ENCODE measurements around the gene IFIH1.

The IFIH1 gene

DNA sequence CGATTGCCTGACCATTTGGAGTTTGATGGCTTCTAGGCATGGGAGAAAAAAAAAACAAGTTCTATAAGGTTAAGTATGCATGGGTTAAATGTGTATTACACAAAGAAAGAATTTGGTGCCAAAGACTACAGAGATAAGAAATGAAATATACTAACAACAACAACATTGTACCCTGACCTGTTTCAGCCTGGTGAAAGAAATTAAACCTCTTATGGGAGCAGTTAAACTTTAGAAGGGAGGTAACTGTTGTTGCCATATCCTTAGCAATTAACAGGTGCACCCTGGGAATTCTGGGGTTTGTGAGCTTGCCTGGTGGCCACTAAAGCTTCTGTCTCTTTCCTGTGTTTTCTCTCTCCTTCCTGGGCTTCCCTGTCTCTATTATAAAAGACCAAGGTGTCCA, 6.5 kb upstream of the IFIH1 start:
- no peak for TF ChIP-seq ZNF274 (IDR thresholded peaks at IDR 0.05; ENCODE audit: low read depth, low read length)
- H3K4me3 ChIP-seq (ENCODE audit: low read length), result no peak overlapping the region

DNA sequence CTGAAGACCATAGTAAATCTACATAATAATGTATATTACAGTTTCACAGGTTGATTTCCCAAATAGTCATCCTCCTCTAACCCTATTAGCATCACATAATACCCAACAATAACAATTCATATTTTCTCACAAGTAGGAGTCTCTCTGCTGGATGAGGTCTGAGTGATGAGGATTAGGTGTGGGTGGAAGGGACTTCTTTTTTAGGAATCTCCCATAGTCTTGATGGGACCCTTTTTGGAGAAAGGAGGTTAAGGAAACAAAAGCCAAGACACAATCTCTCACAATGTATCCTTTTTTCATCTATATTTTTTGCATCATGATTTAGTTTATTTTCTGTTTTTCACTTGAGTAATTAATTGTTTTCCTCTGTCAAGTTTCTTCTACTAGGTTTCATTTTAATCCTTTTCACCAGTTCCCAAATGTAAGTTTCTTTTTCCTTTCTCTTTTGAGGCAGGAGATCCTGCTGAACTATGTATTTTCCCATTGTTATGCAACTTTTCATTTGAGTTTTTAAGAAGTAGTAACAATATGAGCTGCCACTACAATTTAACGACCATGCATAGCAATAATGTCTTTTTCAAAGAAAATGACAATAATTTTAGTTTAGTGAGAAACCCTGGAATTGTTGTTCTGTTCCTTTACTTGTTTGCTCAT, 2.5 kb upstream of the IFIH1 start:
- H3K4me3 ChIP-seq (ENCODE audit: low read length), result no peak overlapping the region; the same call in 1 of the 2 replicates
- no peak for TF ChIP-seq ZNF274 (IDR thresholded peaks at IDR 0.05; ENCODE audit: low read depth, low read length)

DNA sequence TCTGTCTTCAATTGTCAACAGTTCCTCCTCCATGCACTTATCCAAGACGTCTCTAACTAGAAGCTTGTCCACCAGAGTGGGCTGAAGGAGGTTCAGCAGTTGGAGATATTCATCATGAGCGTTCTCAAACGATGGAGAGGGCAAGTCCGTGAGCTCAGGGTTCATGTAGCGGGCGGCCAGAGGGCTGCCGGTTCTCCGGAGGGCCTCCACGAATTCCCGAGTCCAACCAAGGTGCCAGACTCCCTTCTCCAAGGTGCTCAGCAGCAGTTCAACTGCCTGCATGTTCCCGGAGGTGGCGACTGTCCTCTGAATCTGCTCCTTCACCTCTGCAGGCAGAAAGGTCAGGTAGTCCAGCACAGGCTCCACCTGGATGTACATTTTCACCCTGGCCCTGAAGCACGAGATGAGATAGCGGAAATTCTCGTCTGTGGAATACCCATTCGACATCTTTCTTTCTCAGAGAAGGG, 590 bp downstream of the IFIH1 start:
- peak overlapping the region; percentile 92 for H3K4me3 ChIP-seq (ENCODE audit: low read length)
- no peak for TF ChIP-seq ZNF274 (IDR thresholded peaks at IDR 0.05; ENCODE audit: low read depth, low read length)

GRCh38 chr2:162317058-162317742, 1.3 kb downstream of the IFIH1 start:
- no peak for TF ChIP-seq ZNF274 (IDR thresholded peaks at IDR 0.05; ENCODE audit: low read depth, low read length)
- peak overlapping the region; percentile 92 for H3K4me3 ChIP-seq (ENCODE audit: low read length)

DNA sequence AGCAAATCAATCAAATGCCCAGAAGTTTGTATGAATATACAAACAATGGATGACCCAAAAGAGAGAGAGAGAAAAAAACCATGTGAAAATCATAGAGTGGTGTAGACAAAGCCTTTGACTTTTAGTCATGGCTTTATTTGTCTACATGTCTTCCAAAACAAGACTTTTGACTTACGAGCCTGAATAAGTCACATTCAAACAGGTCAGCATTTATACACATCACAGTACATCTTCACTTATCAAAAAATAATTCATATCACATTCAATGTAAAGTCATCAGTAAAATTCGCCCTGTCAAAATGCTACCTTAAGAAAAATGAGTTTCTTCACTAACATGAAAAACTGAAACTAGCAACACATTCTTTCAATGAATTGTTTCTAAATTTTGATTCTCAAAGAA, 1.9 kb downstream of the IFIH1 start:
- peak overlapping the region; percentile 92; the same call in 1 of the 2 replicates for H3K4me3 ChIP-seq (ENCODE audit: low read length)
- TF ChIP-seq ZNF274 (IDR thresholded peaks at IDR 0.05; ENCODE audit: low read depth, low read length), result no peak

GRCh38 chr2:162315938-162316337, 2.5 kb downstream of the IFIH1 start:
- peak overlapping the region; percentile 92 for H3K4me3 ChIP-seq (ENCODE audit: low read length)
- TF ChIP-seq ZNF274 (IDR thresholded peaks at IDR 0.05; ENCODE audit: low read depth, low read length), result no peak

- H3K4me3 ChIP-seq (ENCODE audit: low read length), result no peak overlapping the region; the same call in 1 of the 2 replicates
- TF ChIP-seq ZNF274 (IDR thresholded peaks at IDR 0.05; ENCODE audit: low read depth, low read length), result no peak
These were observed 5.6 kb downstream of the IFIH1 start for GRCh38 chr2:162312853-162313252.

GRCh38 chr2:162308747-162309503, 9.6 kb downstream of the IFIH1 start:
- H3K4me3 ChIP-seq (ENCODE audit: low read length), result no peak overlapping the region
- no peak for TF ChIP-seq ZNF274 (IDR thresholded peaks at IDR 0.05; ENCODE audit: low read depth, low read length)

DNA sequence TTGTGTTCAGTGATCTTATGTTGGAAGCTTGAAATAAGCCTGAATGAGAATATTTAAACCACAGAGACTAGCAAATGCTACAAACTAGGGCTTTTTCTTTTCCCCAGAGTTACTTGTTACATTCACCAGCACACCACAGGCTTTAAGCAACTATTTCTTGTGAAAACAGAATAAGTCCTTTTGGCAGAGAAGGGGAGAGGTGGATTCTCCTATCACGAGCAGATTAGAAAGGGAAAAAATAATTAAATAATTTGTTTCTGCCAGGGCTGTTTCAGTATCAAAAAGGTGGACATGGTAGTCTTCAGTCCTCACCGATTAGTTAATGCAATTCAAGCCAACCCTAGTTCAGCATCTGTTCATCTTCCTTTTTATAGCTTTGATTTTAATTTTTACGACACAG, 12.6 kb downstream of the IFIH1 start:
- TF ChIP-seq ZNF274 (IDR thresholded peaks at IDR 0.05; ENCODE audit: low read depth, low read length), result no peak
- H3K4me3 ChIP-seq (ENCODE audit: low read length), result no peak overlapping the region

DNA sequence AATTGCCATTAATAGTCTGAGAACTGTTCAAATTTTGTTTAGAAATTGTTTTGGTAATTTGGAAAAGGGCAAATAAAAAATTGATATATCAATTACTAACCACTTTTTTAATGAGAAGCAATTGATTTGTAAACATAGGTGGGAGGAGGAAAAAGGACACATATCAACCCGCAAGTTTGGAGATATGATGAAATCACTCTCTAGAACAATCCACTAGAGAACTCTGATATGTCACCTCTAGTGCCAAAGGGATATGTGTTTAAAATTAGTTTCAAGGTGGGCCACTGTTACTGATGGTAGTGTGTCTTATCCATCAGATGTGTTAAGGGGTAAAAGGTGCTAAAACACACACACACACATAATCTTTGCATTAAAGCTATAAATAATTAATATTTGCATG, 16.6 kb downstream of the IFIH1 start:
- TF ChIP-seq ZNF274 (IDR thresholded peaks at IDR 0.05; ENCODE audit: low read depth, low read length), result no peak
- H3K4me3 ChIP-seq (ENCODE audit: low read length), result no peak overlapping the region

DNA sequence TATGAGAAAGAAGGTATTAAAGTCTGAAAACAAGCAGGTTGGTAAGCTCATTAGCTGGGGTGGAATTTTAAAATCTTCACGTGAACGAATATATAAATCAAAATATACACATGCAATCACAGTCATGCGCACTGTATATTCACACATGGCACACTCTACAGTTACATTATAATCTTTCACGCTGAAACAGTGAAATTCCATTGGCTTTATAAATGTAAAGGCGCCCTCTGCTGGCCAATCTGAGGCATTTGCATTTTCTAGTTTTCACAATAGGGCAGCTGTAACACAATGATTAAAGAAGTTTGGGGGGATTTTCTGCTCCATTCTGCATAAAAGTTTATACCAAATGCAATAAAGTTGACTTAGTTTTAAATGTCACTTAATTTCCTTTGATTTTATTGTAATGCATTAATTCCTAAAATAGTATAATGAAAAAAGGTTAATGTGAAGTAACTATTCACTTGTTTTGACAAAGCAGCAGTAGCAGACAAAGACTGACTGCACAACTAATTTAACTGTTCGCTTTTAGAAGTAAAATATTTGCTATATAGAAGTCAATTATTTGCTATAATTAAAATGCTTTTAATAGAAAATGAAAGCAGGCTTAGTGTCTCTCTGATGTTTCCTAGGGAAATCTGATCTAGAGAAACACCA, 17.2 kb downstream of the IFIH1 start:
- no peak overlapping the region for H3K4me3 ChIP-seq (ENCODE audit: low read length)
- TF ChIP-seq ZNF274 (IDR thresholded peaks at IDR 0.05; ENCODE audit: low read depth, low read length), result no peak

GRCh38 chr2:162300266-162300665, 18.2 kb downstream of the IFIH1 start:
- no peak for TF ChIP-seq ZNF274 (IDR thresholded peaks at IDR 0.05; ENCODE audit: low read depth, low read length)
- H3K4me3 ChIP-seq (ENCODE audit: low read length), result no peak overlapping the region

DNA sequence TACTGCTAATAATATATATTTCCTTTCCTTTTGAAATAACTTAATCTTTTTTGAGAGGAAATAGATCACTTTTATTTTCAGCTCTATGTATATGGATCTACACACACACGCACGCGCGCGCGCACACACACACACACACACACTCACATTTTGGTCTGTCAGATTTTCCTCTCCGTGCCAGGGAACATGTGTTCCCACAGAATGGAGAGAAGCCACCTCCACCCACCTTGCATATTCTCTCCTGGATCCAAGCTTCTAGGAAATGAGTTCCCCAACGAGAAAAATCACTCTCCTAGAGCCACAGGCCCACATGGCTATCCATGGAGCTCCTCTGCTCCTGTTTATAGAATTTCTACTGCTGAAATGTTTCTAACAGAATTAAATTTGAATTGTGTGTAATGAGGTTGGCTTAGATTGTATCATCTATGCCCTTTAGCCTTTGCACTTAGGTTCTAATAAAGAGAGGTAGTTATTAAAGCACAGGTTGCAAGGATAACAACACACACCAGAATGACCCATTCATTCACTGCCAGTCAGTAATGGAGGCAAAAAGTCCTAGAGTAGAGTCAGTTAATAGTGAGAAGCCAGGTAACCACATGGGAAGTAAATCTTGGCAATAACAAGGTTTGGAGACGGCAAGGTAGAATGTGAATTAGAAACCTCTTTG, 19.7 kb downstream of the IFIH1 start:
- no peak for TF ChIP-seq ZNF274 (IDR thresholded peaks at IDR 0.05; ENCODE audit: low read depth, low read length)

More for the DNA sequence above, 19.7 kb downstream of the IFIH1 start:
- H3K4me3 ChIP-seq (ENCODE audit: low read length), result no peak overlapping the region
